Testis (tissue), 2 donors: Measurements from ENCODE around the gene CUX1.
"Not testable (repeated sequence)": the region's sequence is repeated elsewhere in the genome, so short reads cannot be mapped to it uniquely, and the experiment has no call there.

Source experiments
- CTCF ChIP-seq, 3 experiments: fragments of 450-650 bp in 2 of 3; fragments of 200-600 bp in 1 of 3; sonication (generic) in 1 of 3; IDR thresholded peaks; one replicate each; pipeline ENCODE4 v1.5.1; 2016 to 2019; ENCODE audit warnings: antibody characterized with exemption in 3 of 3, mild to moderate bottlenecking in 2 of 3, moderate library complexity in 1 of 3
- POLR2A ChIP-seq: fragments of 450-650 bp; IDR thresholded peaks from one replicate; pipeline ENCODE4 v1.6.1; 2017; ENCODE audit warnings: antibody characterized with exemption, mild to moderate bottlenecking, moderate library complexity

- not testable (repeated sequence) for TF ChIP-seq CTCF (IDR thresholded peaks at IDR 0.05); POLR2A
These were observed 14.0 kb downstream of the CUX1 start for GRCh38 chr7:101831396-101831795.
